NCI-H1105 (cell line): ENCODE data around the gene BAMBI.

Source experiments
- DNase-seq: peaks from one replicate; lab custom pipeline; 2025; lab: John Stamatoyannopoulos, UW

BAMBI gene

DNA sequence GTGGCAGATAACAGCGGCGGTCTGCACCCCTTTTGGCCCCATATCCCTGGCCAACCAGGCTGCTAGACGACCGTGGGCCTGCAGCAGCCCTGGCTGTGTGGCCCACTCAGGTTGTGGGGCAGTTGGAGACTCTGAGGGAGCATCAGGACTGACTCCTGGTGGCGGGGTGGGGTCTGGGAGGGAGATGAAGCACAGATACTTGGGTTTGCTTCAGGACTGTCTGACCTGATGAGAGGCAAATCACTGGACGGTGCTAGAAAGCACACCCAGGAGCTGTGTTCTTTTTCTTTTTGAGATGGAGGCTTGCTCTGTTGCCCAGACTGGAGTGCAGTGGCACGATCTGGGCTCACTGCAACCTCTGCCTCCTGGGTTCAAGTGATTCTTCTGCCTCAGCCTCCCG is 28.2 kb downstream of the BAMBI start:
- no peak for DNase-seq

- no peak for DNase-seq
Measured at GRCh38 chr10:28709001-28709710, 31.8 kb downstream of the BAMBI start.

GRCh38 chr10:28710202-28710886 is 33.0 kb downstream of the BAMBI start:
- no peak for DNase-seq

GRCh38 chr10:28711041-28711440 is 33.7 kb downstream of the BAMBI start:
- no peak for DNase-seq

DNA sequence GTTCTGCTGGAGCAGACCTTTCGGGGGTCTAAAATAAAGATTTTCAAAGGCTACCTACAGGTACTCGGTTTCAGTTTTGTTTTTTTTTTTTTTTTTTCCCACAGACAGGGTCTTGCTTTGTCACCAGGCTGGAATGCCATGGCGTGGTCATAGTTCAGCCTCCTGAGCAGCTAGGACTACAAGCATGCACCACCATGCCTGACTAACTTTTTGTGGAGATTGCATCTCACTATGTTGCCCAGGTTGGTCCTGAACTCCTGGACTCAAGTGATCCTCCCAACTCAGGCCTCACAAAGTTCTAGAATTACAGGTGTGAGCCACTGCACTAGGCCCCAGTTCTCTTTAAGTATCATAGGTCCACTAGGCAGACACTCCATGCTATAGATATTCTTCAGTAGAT is 34.5 kb downstream of the BAMBI start:
- DNase-seq = no peak

DNA sequence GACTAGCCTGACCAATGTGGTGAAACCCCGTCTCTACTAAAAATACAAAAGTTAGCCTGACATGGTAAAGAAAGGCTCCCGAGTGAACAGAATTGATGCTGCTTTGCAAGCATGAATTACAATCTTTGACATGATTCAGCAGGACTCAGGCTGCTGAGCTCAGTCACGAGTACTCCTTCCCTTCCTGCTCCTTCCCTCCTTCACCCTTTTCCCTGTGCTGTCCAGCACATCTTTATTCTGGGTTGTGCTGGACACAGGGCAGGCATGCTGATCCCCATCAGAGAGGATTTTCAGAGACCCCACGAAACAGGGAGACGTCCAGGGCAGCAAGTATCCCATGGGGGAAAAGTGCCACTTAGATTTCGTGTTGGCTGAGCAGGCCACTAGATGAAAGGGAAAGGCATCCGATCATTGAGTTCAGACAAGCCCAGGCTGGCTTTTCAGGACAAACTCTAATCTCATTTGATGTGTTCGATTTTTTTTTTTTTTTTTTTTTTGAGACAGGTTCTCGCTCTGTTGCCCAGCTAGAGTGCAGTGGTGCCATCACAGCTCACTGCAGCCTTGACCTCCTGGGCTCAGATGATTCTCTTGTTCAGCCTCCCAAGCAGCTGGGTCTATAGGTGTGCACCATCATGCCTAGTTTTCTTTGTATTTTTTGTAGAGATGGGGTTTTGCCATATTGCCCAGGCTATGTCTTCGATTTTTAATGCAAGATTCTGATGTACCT is 36.5 kb downstream of the BAMBI start:
- DNase-seq = no peak

DNA sequence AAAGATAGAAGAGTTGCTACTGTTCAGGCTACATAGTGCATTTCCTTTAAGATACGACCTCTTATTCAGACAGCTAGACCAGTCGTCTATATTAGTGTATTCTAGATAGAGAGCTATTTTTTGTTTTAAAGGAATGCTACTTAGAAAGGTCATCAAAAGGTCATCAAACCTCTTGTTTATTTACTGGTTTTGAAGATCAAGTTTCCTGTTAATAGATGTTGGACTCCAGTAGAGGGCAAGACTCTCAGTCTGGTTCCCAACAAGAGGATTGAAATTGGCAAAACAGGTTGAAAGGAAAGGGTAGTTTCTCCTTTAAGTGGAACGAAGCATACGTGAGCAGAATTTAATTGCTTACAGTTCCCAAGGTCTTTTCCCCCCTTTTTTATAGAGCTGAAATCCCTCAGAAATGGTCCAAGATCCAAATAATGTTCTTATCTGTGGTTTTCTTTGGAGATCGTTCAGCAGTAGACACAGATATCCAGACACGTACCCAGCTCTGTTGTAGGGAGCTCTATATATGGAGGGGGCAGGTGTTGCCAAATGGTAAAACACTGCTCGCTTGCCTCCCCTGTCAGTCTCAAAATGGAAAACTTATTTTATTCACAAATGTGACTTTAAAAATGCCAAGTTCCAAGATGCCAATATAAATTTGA is 37.2 kb downstream of the BAMBI start:
- no peak for DNase-seq

- no peak for DNase-seq
Measured at GRCh38 chr10:28715246-28715645, 37.9 kb downstream of the BAMBI start.

DNA sequence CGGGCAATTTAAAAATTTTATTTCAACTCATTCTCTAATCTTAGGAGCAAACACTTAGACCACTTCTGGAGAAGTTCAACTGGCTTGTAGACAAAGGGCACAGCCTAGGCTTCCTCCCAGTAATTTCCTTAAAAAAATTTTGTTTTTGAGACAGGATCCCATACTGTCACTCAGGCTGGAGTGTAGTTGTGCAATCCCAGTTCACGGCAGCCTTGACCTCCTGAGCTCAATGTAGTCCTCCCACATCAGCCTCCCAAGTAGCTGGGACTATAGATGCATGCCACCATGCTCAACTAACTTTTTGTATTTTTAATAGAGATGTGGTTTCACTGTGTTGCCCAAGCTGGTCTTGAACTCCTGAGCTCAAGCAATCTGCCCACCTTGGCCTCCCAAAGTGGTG is 38.4 kb downstream of the BAMBI start:
- DNase-seq = no peak

- DNase-seq = no peak
Measured at GRCh38 chr10:28716748-28717147, 39.4 kb downstream of the BAMBI start.

DNA sequence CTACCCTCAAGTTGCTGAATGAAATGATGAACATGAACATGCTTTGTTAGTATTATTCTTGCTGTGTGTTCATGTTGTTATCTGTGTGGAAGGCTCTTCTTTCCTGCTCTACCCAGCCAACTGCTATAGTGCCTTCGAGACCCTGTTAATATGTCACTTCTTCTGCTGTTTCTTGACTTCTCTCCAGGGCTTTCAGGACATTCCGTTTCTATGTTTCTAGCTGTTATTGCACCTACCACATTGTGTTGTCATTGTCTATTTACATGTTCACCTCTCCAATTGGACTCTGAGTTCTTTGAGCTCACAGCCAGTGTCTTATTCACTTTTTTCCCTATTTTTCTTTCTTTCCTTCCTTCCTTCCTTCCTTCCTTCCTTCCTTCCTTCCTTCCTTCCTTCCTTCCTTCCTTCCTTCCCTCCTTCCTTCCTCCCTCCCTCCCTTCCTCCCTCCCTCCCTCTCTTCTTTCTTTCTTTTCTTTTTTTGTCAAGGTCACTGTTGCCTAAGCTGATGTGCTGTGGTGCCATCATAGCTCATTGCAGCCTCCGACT is 40.4 kb downstream of the BAMBI start:
- DNase-seq = no peak

- no peak for DNase-seq
Measured at GRCh38 chr10:28719789-28720436, 42.6 kb downstream of the BAMBI start.

- no peak for DNase-seq
Measured at GRCh38 chr10:28721318-28721951, 44.1 kb downstream of the BAMBI start.

- DNase-seq = peak; percentile 28
Measured at GRCh38 chr10:28722065-28722803, 44.9 kb downstream of the BAMBI start.

- DNase-seq = no peak
Measured at GRCh38 chr10:28728366-28728765, 51.0 kb downstream of the BAMBI start.

GRCh38 chr10:28730031-28730778 is 52.9 kb downstream of the BAMBI start:
- DNase-seq = no peak

DNA sequence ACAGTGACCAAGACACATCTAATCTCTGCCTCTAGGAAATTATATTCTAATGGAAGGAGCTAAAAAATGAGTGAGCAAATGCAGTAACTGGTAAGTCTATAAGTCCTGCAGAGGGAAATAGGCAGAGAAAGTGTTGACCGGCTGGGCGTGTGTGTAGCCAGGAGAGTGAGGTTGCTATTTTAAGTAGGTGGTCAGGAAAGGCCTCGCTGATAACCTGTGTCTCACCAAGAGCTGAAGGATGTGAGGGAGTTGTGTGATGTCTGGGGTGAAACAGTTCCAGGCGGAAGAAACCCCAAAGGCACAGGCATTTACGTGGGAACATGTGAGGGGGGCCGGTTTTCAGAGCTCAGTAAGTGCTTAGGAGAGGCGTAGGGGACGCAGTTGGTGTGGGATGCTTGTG is 54.8 kb downstream of the BAMBI start:
- DNase-seq = no peak
